HG03460 (cell line): ENCODE measurements around the gene KIF26B.

Source experiments
- ATAC-seq: cut with Tn5 transposase; IDR thresholded peaks from one replicate; pipeline ENCODE4 v1.9.1; 2021; ENCODE audit not compliant: unreplicated experiment

Gene KIF26B

GRCh38 chr1:245207056-245207638, 52.4 kb downstream of the KIF26B start:
- ATAC-seq: no peak

- ATAC-seq: no peak
These were observed 53.0 kb downstream of the KIF26B start for GRCh38 chr1:245207801-245208200.

DNA sequence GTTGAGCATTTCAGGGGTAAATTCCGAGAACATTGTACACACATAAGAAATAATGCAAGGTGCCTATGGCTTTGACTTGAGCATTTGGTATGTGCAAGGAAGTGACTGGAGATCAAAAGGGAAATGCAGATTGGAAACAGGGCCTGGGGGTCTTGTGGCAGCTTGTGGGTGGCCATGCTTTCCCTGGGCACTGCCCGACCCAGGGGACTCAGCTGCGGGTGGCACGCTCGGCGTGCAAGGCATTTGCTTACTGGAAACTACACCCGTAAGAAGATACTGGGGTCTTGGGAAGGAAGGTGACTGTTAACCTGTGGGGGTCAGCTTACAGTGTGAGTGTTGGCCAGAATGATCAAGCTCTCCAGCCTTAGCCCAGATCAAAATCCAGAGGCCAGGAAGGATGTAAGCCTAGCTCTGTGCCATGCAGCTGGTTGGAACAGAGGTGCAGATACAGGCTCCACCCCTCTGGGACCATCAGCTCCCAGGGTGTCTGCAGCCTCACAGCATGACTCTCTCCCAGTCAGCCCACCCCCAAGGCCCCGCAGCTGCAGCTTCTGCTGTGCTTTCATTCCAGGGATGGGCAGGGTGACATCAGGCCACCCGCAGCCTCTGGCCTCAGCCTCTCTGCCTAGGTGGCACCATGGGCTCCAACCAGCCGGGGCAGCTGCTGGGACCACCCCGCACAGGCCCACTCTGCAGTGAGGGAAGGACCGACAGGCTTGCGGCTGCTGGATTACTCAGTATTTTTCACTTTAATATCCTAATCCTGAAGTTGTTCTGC, 55.1 kb downstream of the KIF26B start:
- ATAC-seq: no peak

- ATAC-seq: no peak
These were observed 56.4 kb downstream of the KIF26B start for GRCh38 chr1:245211035-245211749.

- ATAC-seq: no peak
These were observed 57.0 kb downstream of the KIF26B start for GRCh38 chr1:245211761-245212160.

- no peak for ATAC-seq
These were observed 57.5 kb downstream of the KIF26B start for GRCh38 chr1:245212221-245212710.

DNA sequence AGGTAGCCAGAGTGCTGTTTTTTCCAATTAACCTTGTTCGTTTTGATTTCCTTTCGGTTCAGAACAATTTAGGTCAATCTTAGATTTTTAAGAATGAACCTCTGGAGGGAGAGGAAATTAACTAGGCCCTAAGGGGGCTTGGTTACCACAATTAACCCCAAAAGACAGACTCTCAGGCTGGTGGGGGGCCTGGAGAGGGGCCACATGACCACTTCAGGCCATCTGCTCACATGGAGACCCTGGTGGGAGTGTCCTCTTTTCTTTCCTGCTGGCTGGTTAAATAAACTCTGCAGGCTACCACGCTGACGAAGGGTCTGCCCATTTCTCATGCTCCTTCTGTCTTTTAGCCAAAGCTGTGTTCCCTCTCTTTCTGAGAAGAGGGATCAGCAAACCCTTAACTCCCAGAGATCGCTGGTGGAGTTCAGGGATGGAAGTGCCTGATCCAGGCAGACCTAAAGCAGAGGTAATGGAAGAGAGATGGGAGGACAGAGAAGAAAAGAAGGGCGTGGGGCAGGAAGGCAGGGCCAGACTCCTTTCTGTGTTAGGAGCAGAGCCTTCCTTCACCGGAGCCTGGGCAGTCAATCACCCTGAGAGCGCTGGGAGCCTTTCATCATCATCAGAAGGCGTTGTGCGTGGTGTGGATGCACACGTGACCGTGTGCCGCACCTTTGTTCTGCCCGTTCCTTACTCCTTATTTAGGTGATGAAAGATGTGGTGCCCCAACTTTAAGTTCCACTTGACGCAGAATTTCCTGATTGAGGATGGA, 58.5 kb downstream of the KIF26B start:
- ATAC-seq: no peak

GRCh38 chr1:245215071-245215470, 60.3 kb downstream of the KIF26B start:
- no peak for ATAC-seq

DNA sequence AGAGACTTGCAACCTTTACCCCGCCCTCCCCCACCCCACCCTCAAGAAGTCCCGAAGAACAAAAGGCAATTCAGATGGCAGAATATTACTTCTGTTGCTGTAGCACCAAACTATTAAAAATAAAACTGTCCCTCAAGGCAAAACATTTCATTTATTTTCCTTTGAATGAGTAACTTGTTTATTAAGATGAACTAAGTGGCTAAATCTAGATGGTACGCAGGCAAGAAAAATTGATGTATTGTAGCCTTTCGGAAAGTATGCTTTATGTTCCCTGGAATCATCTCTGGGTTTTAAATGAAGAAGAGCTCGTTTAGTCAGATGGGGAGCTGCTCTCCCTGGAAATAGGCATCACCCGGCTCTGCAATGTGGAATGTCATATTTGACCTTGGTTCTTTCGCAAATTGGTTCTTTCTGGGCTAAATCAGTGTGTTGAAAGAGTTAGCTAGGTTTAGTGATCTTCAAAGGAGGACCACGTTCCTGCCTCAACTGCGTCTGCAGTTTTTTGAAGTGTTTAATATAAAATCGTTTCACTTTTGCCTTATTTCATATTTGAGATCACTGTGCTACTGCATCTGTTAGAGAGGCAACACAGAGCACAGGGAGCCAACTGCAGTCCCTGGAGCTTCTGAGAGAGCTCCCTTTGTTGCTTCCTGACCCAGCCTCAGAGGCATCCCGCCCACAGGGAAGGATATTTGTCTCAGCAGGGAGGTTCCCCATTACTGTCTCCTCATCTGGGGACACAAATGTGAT, 61.8 kb downstream of the KIF26B start:
- ATAC-seq: no peak

DNA sequence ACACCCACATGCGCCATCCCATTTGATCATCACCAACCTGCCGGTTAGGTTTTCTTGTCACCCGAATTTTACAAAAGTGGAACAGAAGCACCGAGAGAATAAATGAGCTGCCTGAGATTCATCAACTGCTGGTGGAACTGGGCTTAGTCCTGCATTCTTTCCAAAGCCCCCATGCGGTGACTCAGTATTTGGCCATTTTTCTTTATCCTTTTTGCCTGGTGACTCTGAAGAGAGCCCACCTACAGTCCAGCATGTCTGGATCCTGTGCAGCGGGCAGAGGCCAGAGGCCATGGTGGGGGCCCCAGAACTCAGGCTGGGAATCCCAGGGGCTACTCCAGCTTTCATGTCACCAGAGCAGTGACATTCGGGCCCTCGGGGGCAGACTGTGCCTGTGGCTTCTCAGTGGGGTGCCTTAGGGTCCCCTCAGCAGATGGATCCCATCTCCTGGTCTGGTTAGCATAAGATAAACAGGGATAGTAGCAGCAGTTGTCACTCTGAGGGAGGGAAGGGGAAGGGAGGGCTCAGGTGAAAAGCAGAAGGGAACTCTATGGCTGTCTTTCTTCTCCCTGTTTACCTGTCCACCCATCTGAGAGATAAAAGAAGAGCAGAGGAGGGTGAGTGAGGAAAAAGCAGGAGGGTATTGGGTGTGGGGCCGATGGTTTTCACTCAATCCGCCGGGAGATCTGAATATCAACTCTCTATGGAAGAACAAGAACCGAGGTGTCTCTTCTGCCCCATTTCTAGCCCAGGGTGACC, 63.2 kb downstream of the KIF26B start:
- ATAC-seq: no peak

- ATAC-seq: no peak
These were observed 65.7 kb downstream of the KIF26B start for GRCh38 chr1:245220381-245220985.

DNA sequence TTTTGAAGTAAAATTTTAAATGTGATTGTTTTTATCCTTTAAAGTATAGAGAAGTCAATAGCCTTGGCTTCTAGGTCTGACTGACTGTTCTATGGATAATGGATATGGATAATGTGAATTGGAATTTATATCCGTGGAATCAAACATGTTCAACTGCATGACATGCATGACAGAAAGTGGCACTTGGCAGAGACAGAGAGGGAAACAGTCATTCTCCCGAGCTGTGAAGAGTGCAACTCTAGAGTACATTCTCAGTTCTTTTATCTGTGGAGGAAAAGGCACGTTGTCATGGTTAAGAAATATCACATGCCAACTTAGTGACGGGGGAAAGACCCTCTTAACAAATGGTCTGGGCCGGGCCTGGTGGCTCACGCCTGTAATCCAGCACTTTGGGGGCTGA, 67.0 kb downstream of the KIF26B start:
- no peak for ATAC-seq

DNA sequence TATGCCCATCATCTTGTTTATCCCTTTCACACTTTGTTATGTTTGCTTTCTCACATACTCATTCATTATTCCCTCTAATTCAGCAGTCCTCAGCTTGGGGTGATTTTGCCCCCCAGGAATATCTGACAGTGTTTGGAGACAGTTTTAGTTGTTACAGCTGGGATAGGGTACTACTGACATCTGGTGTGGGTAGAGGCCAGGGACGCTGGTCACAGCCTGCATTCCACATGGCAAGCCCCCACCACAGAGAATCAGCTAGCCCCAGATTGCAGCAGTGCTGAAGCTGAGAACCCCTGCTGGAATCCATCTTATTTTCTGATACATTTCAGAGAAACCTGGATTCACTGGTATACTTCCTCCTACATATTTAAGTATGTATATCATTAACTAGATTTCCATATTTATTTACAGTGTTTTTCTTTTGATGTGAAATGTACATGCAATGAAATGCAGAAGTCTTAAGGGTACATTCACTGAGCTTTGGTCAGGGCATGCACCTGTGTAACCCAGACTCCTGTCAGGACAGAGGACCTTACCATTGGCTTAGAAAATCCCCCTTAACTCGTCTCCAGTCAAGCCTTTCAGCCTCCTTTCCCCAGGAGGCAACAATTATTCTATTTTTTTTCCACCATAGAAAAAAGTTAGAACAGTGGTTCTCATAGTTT, 68.3 kb downstream of the KIF26B start:
- no peak for ATAC-seq

DNA sequence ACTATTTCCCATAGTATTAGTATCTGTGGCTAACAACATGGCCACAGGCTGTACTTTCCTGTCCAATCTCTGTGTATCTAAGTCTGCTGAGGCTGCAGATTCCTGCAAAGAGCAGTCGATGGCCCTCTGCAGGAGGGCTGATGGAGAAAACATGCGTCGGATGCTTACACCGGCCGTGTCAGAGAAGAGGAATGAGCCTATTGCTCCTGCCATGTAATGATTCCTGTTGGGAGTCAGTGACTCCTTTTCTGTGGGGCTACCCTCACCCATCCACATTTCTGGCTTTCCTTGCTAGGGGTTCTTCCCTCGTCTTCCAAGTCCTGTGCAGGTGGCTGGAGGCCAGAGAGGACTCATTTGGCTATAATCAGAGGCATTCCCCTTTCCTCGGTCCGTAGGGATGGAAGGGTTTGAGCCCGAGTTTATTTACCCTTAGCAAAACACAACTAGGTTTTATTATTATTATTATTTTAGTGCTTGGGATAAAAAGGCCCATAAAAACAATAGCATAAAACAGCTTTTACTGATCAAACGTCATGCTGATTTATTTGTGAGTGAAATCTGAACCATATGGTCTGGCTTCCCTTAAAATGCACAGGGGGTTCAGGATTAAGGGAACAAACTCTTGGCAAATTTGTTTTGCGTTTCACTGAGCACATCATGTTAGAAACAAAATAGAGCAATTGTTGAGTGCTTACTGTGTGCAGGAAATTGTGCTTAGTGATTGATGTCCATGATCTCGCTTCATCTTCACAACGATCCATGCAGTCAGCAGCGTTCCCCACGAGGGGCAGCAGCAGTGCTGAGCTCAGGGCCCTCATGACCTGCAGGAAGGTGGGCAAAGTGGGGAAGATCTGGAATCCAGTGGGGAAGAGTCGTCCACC, 70.8 kb downstream of the KIF26B start:
- ATAC-seq: no peak

DNA sequence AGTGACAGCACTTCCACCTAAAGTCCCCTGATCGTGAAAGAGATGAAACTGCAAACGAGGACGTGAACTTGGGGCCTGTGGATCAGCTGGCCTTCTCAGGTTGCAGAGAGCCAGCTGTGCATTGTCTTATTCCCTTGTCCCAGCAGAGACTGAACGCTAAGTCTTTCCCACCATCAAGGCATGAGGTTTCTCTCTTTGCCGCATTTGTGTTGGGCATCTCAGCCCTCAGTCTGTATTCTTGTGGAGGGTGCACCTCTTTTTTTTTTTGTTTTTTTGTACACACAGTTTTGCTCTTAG, 71.4 kb downstream of the KIF26B start:
- no peak for ATAC-seq

GRCh38 chr1:245229051-245229450, 74.3 kb downstream of the KIF26B start:
- ATAC-seq: no peak

DNA sequence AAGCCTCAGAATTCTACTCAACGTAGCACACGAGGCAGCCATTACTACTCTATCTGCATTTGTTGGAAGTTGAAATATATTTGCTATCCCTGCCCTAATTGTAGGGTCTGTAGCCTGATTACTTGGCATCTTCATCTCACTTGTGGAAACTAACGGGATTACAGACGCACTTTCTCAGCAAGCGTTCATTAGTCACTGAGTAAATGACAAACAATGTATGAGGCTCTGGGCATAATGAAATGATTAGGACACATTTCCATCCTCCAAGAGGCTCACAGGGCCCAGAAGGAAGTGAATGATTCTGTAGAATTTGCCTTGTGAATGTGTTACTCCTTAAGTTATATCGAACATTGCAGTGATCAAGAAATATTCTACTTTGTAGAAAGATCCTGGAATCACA, 78.1 kb downstream of the KIF26B start:
- ATAC-seq: no peak
